A673 (cell line): Measurements from ENCODE around the gene TRMT5. TPM values are rescaled to one million over a fixed set of nuclear protein-coding genes. Genes with fewer than 3 reads are reported as not detected.

Experiments
- BruUV-seq: library from RNA; stranded (reverse); fragments of 400-500 nt; replicated peaks from 2 replicates; lab custom pipeline; 2021; lab: Mats Ljungman, UMichigan
- CTCF ChIA-PET: fragments of 300-600 bp; sonication (Branson Sonifier 250); formaldehyde crosslinking; loops from one replicate; lab custom pipeline; 2022; ENCODE audit warnings: antibody characterized with exemption; lab: Charles Lee
- POLR2A ChIA-PET: fragments of 300-600 bp; sonication (Branson Sonifier 250); formaldehyde crosslinking; loops from one replicate; lab custom pipeline; 2022; ENCODE audit warnings: antibody characterized with exemption; ENCODE audit not compliant: low non-redundant PET; lab: Charles Lee
- DNase-seq: peaks from one replicate; pipeline ENCODE4 v3.0.0-alpha.2; 2015; ENCODE audit warnings: low spot score
- H3K27ac ChIP-seq: fragments of 200-600 bp; sonication (generic); 2 replicates; pipeline ENCODE4 v1.5.1; 2016; ENCODE audit warnings: mixed run types, low read depth, mild to moderate bottlenecking, mixed read lengths, antibody characterized with exemption, low read length; ENCODE audit not compliant: poor library complexity, severe bottlenecking
- H3K27me3 ChIP-seq: fragments of 200-600 bp; sonication (generic); replicated peaks from 2 replicates; pipeline ENCODE4 v1.6.1; 2017; ENCODE audit warnings: mixed run types, low read depth, mild to moderate bottlenecking, mixed read lengths, antibody characterized with exemption, low read length; ENCODE audit not compliant: insufficient read depth, poor library complexity
- H3K36me3 ChIP-seq: fragments of 200-600 bp; sonication (generic); 2 replicates; pipeline ENCODE4 v1.6.1; 2016; ENCODE audit warnings: mixed run types, mild to moderate bottlenecking, mixed read lengths, antibody characterized with exemption, low read length; ENCODE audit not compliant: insufficient read depth, poor library complexity, severe bottlenecking
- H3K4me1 ChIP-seq: fragments of 200-600 bp; sonication (generic); 2 replicates; pipeline ENCODE4 v1.6.1; 2017; ENCODE audit warnings: mixed run types, mild to moderate bottlenecking, mixed read lengths, antibody characterized with exemption, low read length; ENCODE audit not compliant: insufficient read depth, poor library complexity, severe bottlenecking
- H3K4me3 ChIP-seq: fragments of 200-600 bp; sonication (generic); 2 replicates; pipeline ENCODE4 v1.5.1; 2016; ENCODE audit warnings: low read depth, mixed run types, mild to moderate bottlenecking, mixed read lengths, low read length; ENCODE audit not compliant: poor library complexity, severe bottlenecking
- H3K9me3 ChIP-seq: fragments of 200-600 bp; sonication (generic); 2 replicates; pipeline ENCODE4 v1.6.1; 2016; ENCODE audit warnings: mixed run types, low read depth, mild to moderate bottlenecking, mixed read lengths, antibody characterized with exemption, low read length; ENCODE audit not compliant: poor library complexity, severe bottlenecking
- EZH2 ChIP-seq: fragments of 200-600 bp; sonication (generic); IDR thresholded peaks from 2 replicates; pipeline ENCODE4 v1.6.1; 2017; ENCODE audit warnings: borderline replicate concordance, low read depth, mild to moderate bottlenecking, mixed read lengths, antibody characterized with exemption, low read length; ENCODE audit not compliant: poor library complexity, severe bottlenecking
- intact Hi-C: fragments of 100-400 bp; cut with micrococcal nuclease; formaldehyde crosslinking; loops from one replicate; pipeline ENCODE4 v1.10.0; 2022; ENCODE audit not compliant: unreplicated experiment
- total RNA-seq: library from RNA; stranded (reverse); gene quantifications from 2 replicates; pipeline ENCODE4 v1.2.3, GENCODE V29; 2021
- TF ChIP-seq, protein P1 (sequence below): fragments of 300-800, 200-600 bp; sonication (generic); conservative IDR thresholded peaks from 2 replicates; pipeline ENCODE4 v1.5.1; 2017; ENCODE audit warnings: low read depth, mild to moderate bottlenecking, antibody characterized with exemption, low read length, moderate library complexity, mixed read lengths

Gene TRMT5
- total RNA-seq, 1 experiment from 2014 or later: 21.9 TPM

GRCh38 chr14:60968671-60969070 lies 12.2 kb downstream of the TRMT5 start:
- ChIA-PET CTCF (no interaction called here), POLR2A (no interaction called here)
- Histone ChIP-seq H3K27ac (no peak overlapping the region), H3K27me3 (no peaks in the 10 kb centered on the region), H3K4me1 (no peaks in the 10 kb centered on the region), H3K36me3 (no peaks in the 10 kb centered on the region), H3K4me3 (no peak overlapping the region), H3K9me3 (no peaks in the 10 kb centered on the region)
- no TSS peak for BruUV-seq
- intact Hi-C loops: no loop called here
- no peak for DNase-seq
- TF ChIP-seq, protein P1, sequence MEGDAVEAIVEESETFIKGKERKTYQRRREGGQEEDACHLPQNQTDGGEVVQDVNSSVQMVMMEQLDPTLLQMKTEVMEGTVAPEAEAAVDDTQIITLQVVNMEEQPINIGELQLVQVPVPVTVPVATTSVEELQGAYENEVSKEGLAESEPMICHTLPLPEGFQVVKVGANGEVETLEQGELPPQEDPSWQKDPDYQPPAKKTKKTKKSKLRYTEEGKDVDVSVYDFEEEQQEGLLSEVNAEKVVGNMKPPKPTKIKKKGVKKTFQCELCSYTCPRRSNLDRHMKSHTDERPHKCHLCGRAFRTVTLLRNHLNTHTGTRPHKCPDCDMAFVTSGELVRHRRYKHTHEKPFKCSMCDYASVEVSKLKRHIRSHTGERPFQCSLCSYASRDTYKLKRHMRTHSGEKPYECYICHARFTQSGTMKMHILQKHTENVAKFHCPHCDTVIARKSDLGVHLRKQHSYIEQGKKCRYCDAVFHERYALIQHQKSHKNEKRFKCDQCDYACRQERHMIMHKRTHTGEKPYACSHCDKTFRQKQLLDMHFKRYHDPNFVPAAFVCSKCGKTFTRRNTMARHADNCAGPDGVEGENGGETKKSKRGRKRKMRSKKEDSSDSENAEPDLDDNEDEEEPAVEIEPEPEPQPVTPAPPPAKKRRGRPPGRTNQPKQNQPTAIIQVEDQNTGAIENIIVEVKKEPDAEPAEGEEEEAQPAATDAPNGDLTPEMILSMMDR: no peak
- TF ChIP-seq EZH2: no peak

DNA sequence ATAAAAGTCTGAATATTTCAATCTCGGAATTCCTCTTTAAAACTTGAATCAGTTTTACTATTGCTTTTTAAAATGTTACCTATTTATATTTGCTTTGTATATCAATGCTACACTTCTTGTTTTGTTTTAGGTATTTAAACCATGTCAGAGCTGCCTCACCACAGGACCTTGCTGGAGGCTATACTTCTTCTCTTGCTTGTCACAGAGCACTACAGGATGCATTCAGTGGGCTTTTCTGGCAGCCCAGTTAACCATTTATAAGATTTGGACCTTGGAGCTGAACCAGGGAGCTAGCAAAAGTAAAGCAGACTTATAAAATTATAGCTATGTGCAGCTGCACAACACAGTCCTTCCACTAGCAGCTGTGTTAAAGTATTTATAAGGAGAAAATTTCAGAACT lies 12.8 kb downstream of the TRMT5 start:
- TF ChIP-seq EZH2: no peak
- TF ChIP-seq, protein P1: no peak
- Histone ChIP-seq H3K9me3 (no peaks in the 10 kb centered on the region), H3K4me3 (no peak overlapping the region), H3K36me3 (no peaks in the 10 kb centered on the region), H3K27me3 (no peaks in the 10 kb centered on the region), H3K27ac (no peak overlapping the region), H3K4me1 (no peaks in the 10 kb centered on the region)
- no TSS peak for BruUV-seq
- intact Hi-C loops: no loop called here
- no peak for DNase-seq
- POLR2A ChIA-PET: no interaction called here
- CTCF ChIA-PET: no interaction called here

DNA sequence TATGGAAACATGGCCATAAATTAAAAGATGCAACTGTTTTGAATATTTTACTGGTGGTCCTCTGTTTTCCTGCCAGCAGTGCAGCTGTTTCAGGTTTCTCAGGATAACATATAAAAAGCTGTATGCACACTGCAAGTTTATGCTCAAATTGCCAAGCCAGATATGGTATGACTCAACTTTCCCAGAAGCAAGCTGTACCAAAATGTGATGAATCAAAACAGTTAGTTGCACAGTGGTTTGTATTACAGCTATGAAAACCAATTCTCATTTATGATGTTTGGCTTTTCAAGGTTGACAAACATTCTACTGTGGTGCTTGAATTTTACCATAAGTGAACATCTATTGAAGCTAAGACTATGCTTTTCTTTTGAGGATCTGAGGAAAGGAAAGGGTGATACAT lies 15.5 kb downstream of the TRMT5 start:
- POLR2A ChIA-PET: no interaction called here

More for the DNA sequence above, 15.5 kb downstream of the TRMT5 start:
- DNase-seq: no peak
- CTCF ChIA-PET: no interaction called here
- no peaks in the 10 kb centered on the region for H3K27me3 ChIP-seq
- no peak overlapping the region for H3K4me3 ChIP-seq
- no peaks in the 10 kb centered on the region for H3K36me3 ChIP-seq
- no peak overlapping the region for H3K27ac ChIP-seq
- BruUV-seq: no TSS peak
- no peak for TF ChIP-seq EZH2
- TF ChIP-seq, protein P1: no peak
- no peaks in the 10 kb centered on the region for H3K9me3 ChIP-seq
- intact Hi-C loops: no loop called here
- no peaks in the 10 kb centered on the region for H3K4me1 ChIP-seq
